Common myeloid progenitor, CD34-positive (primary cell): ENCODE results near the gene ATP6V0D1.
A peak's percentile ranks its signal among the peaks of the same experiment; 100 is the strongest.

Experiments used
- CTCF ChIA-PET: fragments of 350-600 bp; sonication (Branson Sonifier 250); formaldehyde crosslinking; loops from one replicate; lab custom pipeline; 2021; ENCODE audit warnings: antibody characterized with exemption; lab: Charles Lee
- POLR2A ChIA-PET: fragments of 350-600 bp; sonication (Branson Sonifier 250); formaldehyde crosslinking; loops from one replicate; lab custom pipeline; 2021; ENCODE audit warnings: antibody characterized with exemption; lab: Charles Lee
- DNase-seq, 3 donors: peaks; one replicate each; pipeline versions ENCODE4 v3.0.0 to v3.0.0-alpha.2; 2013
- H3K27ac ChIP-seq, 2 experiments: 1 replicate in 1 of 2; 2 replicates in 1 of 2; pipeline ENCODE4 v1.7.0; 2013; ENCODE audit warnings: inconsistent platforms in 2 of 2, low read length in 2 of 2, mild to moderate bottlenecking in 2 of 2, low read depth in 1 of 2, moderate library complexity in 1 of 2; ENCODE audit not compliant: severe bottlenecking in 2 of 2, insufficient read depth in 1 of 2, poor library complexity in 1 of 2
- H3K27me3 ChIP-seq, 5 experiments: replicated peaks in 2 of 5; 1 replicate in 3 of 5; 2 replicates in 2 of 5; pipeline versions ENCODE4 v1.6.1 to v1.7.0; 2013; ENCODE audit warnings: low read length in 4 of 5, mild to moderate bottlenecking in 2 of 5, moderate library complexity in 2 of 5, inconsistent platforms in 1 of 5; ENCODE audit not compliant: insufficient read depth in 5 of 5, control insufficient read depth in 4 of 5
- H3K36me3 ChIP-seq, 4 experiments: 1 replicate in 2 of 4; 2 replicates in 2 of 4; pipeline versions ENCODE4 v1.6.1 to v1.7.0; 2013; ENCODE audit warnings: low read length in 3 of 4, control low read depth in 1 of 4, mild to moderate bottlenecking in 1 of 4; ENCODE audit not compliant: control insufficient read depth in 4 of 4, insufficient read depth in 4 of 4
- H3K4me1 ChIP-seq, 4 experiments: 1 replicate in 3 of 4; 2 replicates in 1 of 4; pipeline versions ENCODE4 v1.6.1 to v1.7.1; 2013; ENCODE audit warnings: low read length in 3 of 4, mild to moderate bottlenecking in 3 of 4, control low read depth in 1 of 4, inconsistent platforms in 1 of 4, moderate library complexity in 1 of 4; ENCODE audit not compliant: control insufficient read depth in 4 of 4, insufficient read depth in 4 of 4; ENCODE audit errors: control extremely low read depth in 1 of 4
- H3K4me3 ChIP-seq, 7 experiments: 1 replicate in 4 of 7; 2 replicates in 3 of 7; pipeline versions ENCODE4 v1.5.1 to v1.7.0; 2013; ENCODE audit warnings: mild to moderate bottlenecking in 7 of 7, low read length in 6 of 7, moderate library complexity in 6 of 7, inconsistent platforms in 2 of 7, low read depth in 2 of 7, control low read depth in 1 of 7; ENCODE audit not compliant: insufficient read depth in 4 of 7, control insufficient read depth in 1 of 7; ENCODE audit errors: extremely low read depth in 1 of 7
- H3K9me3 ChIP-seq, 5 experiments: 1 replicate in 4 of 5; 2 replicates in 1 of 5; pipeline versions ENCODE4 v1.6.1 to v1.7.1; 2013; ENCODE audit warnings: low read length in 4 of 5, mild to moderate bottlenecking in 2 of 5, inconsistent platforms in 1 of 5, low read depth in 1 of 5, moderate library complexity in 1 of 5; ENCODE audit not compliant: control insufficient read depth in 4 of 5, insufficient read depth in 2 of 5; ENCODE audit errors: control extremely low read depth in 1 of 5
- WGBS: methylation state at CpG from one replicate; pipeline ENCODE4 v1.1.5; 2013; ENCODE audit not compliant: insufficient coverage; 5-methylcytosine and 5-hydroxymethylcytosine counted together

ATP6V0D1 gene

GRCh38 chr16:67436640-67437193 lies 44.2 kb downstream of the ATP6V0D1 start:
- Histone ChIP-seq H3K27ac (no peak overlapping the region), H3K36me3 (peaks cover 0 to 54% (median 30%) of the 10 kb centered on the region in 4 experiments), H3K4me1 (peaks cover 0 to 14% (median 3%) of the 10 kb centered on the region in 4 experiments), H3K9me3 (no peaks in the 10 kb centered on the region), H3K4me3 (no peak overlapping the region), H3K27me3 (peaks cover 0 to 16% (median 3%) of the 10 kb centered on the region in 5 experiments)
- POLR2A ChIA-PET, result interaction anchor here (0.6 kb wide), 1 partner anchor 28 kb away, joined by 3 read pairs; no protein-coding TSS in a partner anchor
- DNase-seq, result no peak
- 98% methylated on average over 18 of the region's 23 CpGs for WGBS
- CTCF ChIA-PET, result interaction anchor here (1.0 to 1.9 kb wide), 3 partner anchors 9 to 23 kb away, joined by 3 to 7 read pairs (median 4); no protein-coding TSS in a partner anchor

- Histone ChIP-seq H3K36me3 (peaks cover 0 to 45% (median 29%) of the 10 kb centered on the region in 4 experiments), H3K4me3 (no peak overlapping the region), H3K9me3 (no peaks in the 10 kb centered on the region), H3K4me1 (peaks cover 0 to 11% (median 9%) of the 10 kb centered on the region in 4 experiments), H3K27ac (no peak overlapping the region), H3K27me3 (peaks cover 0 to 21% (median 5%) of the 10 kb centered on the region in 5 experiments)
- WGBS, result over 99% methylated on average over 16 of the region's 16 CpGs
- ChIA-PET CTCF (interaction anchor here (0.9 to 3.3 kb wide), 6 partner anchors 9 to 29 kb away, joined by 3 to 17 read pairs (median 4); no protein-coding TSS in a partner anchor), POLR2A (interaction anchor here (0.6 kb wide), 1 partner anchor 27 kb away, joined by 3 read pairs; no protein-coding TSS in a partner anchor)
- DNase-seq, result no peak
These were observed 45.2 kb downstream of the ATP6V0D1 start for GRCh38 chr16:67435758-67436164.

- Histone ChIP-seq H3K27ac (no peak overlapping the region), H3K9me3 (no peaks in the 10 kb centered on the region), H3K4me3 (no peak overlapping the region), H3K4me1 (peaks cover 0 to 16% (median 14%) of the 10 kb centered on the region in 4 experiments), H3K27me3 (peaks cover 0 to 46% (median 17%) of the 10 kb centered on the region in 5 experiments), H3K36me3 (peaks cover 0 to 22% (median 14%) of the 10 kb centered on the region in 4 experiments)
- no peak for DNase-seq
- POLR2A ChIA-PET, result interaction anchor here (0.6 kb wide), 1 partner anchor 18 kb away, joined by 3 read pairs; no protein-coding TSS in a partner anchor
- CTCF ChIA-PET, result interaction anchor here (0.7 to 3.3 kb wide), 4 partner anchors 11 to 67 kb away, joined by 3 to 17 read pairs (median 6); no protein-coding TSS in a partner anchor
- 93% methylated on average over 3 of the region's 5 CpGs for WGBS
These were observed 47.7 kb downstream of the ATP6V0D1 start for GRCh38 chr16:67433131-67433719.

- Histone ChIP-seq H3K9me3 (no peaks in the 10 kb centered on the region), H3K36me3 (peaks cover 0 to 14% (median 7%) of the 10 kb centered on the region in 4 experiments), H3K27ac (no peak overlapping the region), H3K4me3 (no peak overlapping the region), H3K27me3 (peaks cover 0 to 49% (median 19%) of the 10 kb centered on the region in 5 experiments), H3K4me1 (peaks cover 0 to 16% (median 14%) of the 10 kb centered on the region in 4 experiments)
- ChIA-PET POLR2A (interaction anchor here (0.6 kb wide), 1 partner anchor 19 kb away, joined by 3 read pairs; no protein-coding TSS in a partner anchor), CTCF (interaction anchor here (1.1 to 3.3 kb wide), 2 partner anchors 15 to 33 kb away, joined by 3 to 17 read pairs; no protein-coding TSS in a partner anchor)
- 60% methylated on average over 5 of the region's 5 CpGs for WGBS
- no peak for DNase-seq
These were observed 48.5 kb downstream of the ATP6V0D1 start for GRCh38 chr16:67432506-67432890.

GRCh38 chr16:67431775-67432505 lies 49.0 kb downstream of the ATP6V0D1 start:
- CTCF ChIA-PET, result interaction anchor here (0.9 to 2.0 kb wide), 3 partner anchors 9 to 15 kb away, joined by 3 to 6 read pairs (median 5); no protein-coding TSS in a partner anchor
- peak in 1 of 3 donors; percentile 35 for DNase-seq
- Histone ChIP-seq H3K27ac (no peak overlapping the region), H3K9me3 (no peaks in the 10 kb centered on the region), H3K4me1 (peaks cover 0 to 16% (median 14%) of the 10 kb centered on the region in 4 experiments), H3K36me3 (peaks cover 0 to 9% (median 3%) of the 10 kb centered on the region in 4 experiments), H3K4me3 (peak overlapping the region in 3 of 7 experiments; percentile 45 to 56 (median 52)), H3K27me3 (peaks cover 0 to 51% (median 19%) of the 10 kb centered on the region in 5 experiments)
- POLR2A ChIA-PET, result interaction anchor here (0.9 kb wide), 1 partner anchor 21 kb away, joined by 3 read pairs; no protein-coding TSS in a partner anchor
- WGBS, result 58% methylated on average over 7 of the region's 13 CpGs

GRCh38 chr16:67430977-67431774 lies 49.8 kb downstream of the ATP6V0D1 start, which contains the start of gene HSD11B2:
Gene HSD11B2 (plus strand): TSS chr16:67431121. CDS start chr16:67431249, 128 bp downstream.
- ChIA-PET CTCF (interaction anchor here (0.9 to 2.0 kb wide), 4 partner anchors 10 to 33 kb away, joined by 3 to 6 read pairs (median 4); no protein-coding TSS in a partner anchor), POLR2A (interaction anchor here (0.5 to 0.9 kb wide), 2 partner anchors 15 to 22 kb away, joined by 3 read pairs; no protein-coding TSS in a partner anchor)
- Histone ChIP-seq H3K4me3 (peak within 1 kb of the TSS in 6 of 7 experiments; percentile 10 to 56 (median 44)), H3K4me1 (peaks cover 0 to 16% (median 14%) of the 10 kb centered on the region in 4 experiments), H3K27me3 (peaks cover 0 to 55% (median 22%) of the 10 kb centered on the region in 5 experiments), H3K9me3 (no peaks in the 10 kb centered on the region), H3K36me3 (peaks cover 0 to 3% (median 0%) of the 10 kb centered on the region in 4 experiments), H3K27ac (no peak within 1 kb of the TSS)
- under 1% methylated on average over 68 of the region's 87 CpGs for WGBS
- peak; percentile 14 to 48 (median 35) for DNase-seq
